Activated CD8-positive, alpha-beta memory T cell treated with anti-CD3 and anti-CD28 coated beads, Interleukin-2, amount 10 ng/mL, durations not matched to agents 7 days and 5 days (primary cell): ENCODE measurements around the gene CBX2. TPM values are rescaled to one million over a fixed set of nuclear protein-coding genes. Genes with fewer than 3 reads are reported as not detected.

Experiments
- ATAC-seq: fragments of 150-1000 bp; cut with Tn5 transposase; one replicate; pipeline ENCODE4 v1.10.0; 2021; ENCODE audit warnings: moderate library complexity
- CTCF ChIA-PET: fragments of 350-600 bp; sonication (Branson Sonifier 250); formaldehyde crosslinking; loops from one replicate; lab custom pipeline; 2021; ENCODE audit warnings: antibody characterized with exemption; lab: Charles Lee
- DNase-seq: peaks from one replicate; pipeline ENCODE4 v3.0.0-alpha.2; 2020
- H3K27ac Mint-ChIP-seq: one replicate; pipeline ENCODE4 v1.8.0; 2021; ENCODE audit warnings: mild to moderate bottlenecking, mixed read lengths
- H3K27me3 Mint-ChIP-seq: one replicate; pipeline ENCODE4 v1.8.0; 2021; ENCODE audit warnings: mixed read lengths
- H3K36me3 Mint-ChIP-seq: one replicate; pipeline ENCODE4 v1.8.0; 2021; ENCODE audit warnings: mild to moderate bottlenecking, mixed read lengths
- H3K4me1 Mint-ChIP-seq: one replicate; pipeline ENCODE4 v1.8.0; 2021; ENCODE audit warnings: mixed read lengths
- H3K4me3 Mint-ChIP-seq: one replicate; pipeline ENCODE4 v1.8.0; 2021; ENCODE audit warnings: mild to moderate bottlenecking, moderate library complexity, mixed read lengths
- H3K9me3 Mint-ChIP-seq: one replicate; pipeline ENCODE4 v1.8.0; 2022; ENCODE audit warnings: low read depth, mixed read lengths
- total RNA-seq, 2 experiments: library from RNA; stranded (reverse); gene quantifications; one replicate each; pipeline ENCODE4 v1.2.3, GENCODE V29; 2021

CBX2 gene
- total RNA-seq, 2 experiments from 2014 or later = 5.3 to 6.8 TPM

DNA sequence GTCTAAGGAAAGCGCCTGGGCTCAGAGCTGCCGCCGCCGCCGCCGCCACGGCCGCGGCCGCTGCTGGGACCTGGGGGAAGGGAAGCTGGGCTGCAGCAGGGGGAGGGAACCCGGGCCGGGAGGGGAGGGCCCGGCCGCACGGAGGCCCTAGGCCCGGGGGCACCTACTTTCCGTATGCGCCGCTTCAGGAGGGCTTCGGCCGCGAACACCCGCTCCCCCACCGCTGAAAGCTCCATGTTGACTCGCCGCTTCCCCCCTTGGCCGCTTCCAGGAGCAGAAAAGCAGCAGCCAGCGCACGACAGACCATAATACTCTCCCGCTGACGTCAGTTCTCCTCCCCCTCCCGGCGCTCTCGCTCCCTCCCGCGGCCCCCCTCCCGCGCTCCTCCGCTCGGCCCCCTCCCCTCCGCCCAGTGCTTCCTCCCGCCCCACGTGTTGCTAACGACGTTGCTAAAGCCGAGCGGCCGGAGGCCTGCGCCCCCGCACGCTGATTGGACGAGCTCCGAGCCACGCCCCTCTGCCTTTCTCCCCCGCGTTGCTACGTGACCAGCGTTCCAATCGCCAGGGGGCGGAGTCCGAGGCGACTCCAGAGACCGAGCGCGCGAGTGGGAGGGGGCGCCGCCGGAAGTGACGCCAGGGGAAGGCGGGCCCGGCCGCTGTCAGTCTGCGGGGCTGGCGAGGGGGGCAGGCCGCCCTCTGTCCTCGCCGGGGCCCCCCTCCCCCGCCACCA is 19.0 kb downstream of the CBX2 start, which contains the start of gene CBX8:
Gene CBX8, minus strand, starts transcription at position 315 of the 729 bp plus-strand sequence. Its CDS starts 79 bp downstream, at position 236.
- H3K27me3 Mint-ChIP-seq = peaks cover 44% of the 10 kb centered on the region
- H3K27ac Mint-ChIP-seq = peak within 1 kb of the TSS; percentile 83
- H3K36me3 Mint-ChIP-seq = peaks cover 10% of the 10 kb centered on the region
- H3K4me1 Mint-ChIP-seq = peaks cover 27% of the 10 kb centered on the region
- DNase-seq (peak; percentile 100), ATAC-seq (peak; percentile 93)
- no peaks in the 10 kb centered on the region for H3K9me3 Mint-ChIP-seq
- CTCF ChIA-PET = interaction anchor here (0.7 to 3.9 kb wide), 18 partner anchors 11 to 931 kb away, joined by 3 to 37 read pairs (median 4); partner anchors contain the start of genes CBX2 and CBX4
- H3K4me3 Mint-ChIP-seq = peak within 1 kb of the TSS; percentile 85

DNA sequence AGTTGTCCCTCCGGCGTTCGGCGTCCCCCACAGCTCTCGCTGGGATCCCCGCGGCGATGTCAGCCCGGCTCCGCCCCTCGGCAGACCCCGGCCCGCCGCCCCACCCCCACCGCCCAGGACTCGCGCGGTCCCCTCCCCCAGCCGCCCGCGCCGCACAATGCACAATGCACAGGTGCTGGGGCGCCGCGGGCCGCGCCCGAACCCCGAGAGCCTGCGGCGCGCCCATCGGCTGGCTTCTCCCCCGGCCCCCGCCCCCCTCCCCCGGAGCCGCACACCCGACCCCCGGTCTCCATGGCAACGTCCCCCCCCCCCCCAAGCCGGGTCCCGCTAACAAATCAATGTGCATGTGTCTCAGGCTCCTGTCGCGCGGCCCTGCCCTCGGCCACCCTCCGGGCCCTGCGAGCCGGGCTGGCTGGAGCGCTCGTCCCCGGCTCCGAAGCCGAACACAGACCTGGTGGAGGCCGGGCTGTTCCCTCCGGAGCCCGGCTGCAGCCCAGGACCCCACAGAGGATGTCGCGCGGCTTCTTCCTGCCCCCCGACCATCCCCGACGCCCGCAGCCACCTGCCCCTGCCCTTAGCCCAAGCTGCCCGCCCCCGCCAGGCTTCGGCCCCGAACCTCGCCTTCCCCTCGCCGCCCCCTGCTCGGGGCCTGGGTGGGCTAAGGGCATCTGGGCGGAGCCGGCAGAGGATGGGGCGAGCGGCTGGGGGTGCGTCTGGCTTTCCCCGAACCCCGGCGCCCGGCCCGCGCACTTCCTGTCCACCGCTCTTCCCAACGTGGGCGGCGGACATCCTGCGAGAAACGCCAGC is 19.7 kb downstream of the CBX2 start:
- CTCF ChIA-PET = interaction anchor here (1.0 to 8.4 kb wide), 19 partner anchors 10 to 932 kb away, joined by 3 to 51 read pairs (median 6); partner anchors contain the start of genes CBX2 and CBX4
- Mint-ChIP-seq H3K4me1 (peaks cover 27% of the 10 kb centered on the region), H3K4me3 (no peak overlapping the region), H3K36me3 (peaks cover 10% of the 10 kb centered on the region), H3K27me3 (peaks cover 43% of the 10 kb centered on the region), H3K9me3 (no peaks in the 10 kb centered on the region), H3K27ac (no peak overlapping the region)
- peak; percentile 14 for ATAC-seq
- DNase-seq = no peak

DNA sequence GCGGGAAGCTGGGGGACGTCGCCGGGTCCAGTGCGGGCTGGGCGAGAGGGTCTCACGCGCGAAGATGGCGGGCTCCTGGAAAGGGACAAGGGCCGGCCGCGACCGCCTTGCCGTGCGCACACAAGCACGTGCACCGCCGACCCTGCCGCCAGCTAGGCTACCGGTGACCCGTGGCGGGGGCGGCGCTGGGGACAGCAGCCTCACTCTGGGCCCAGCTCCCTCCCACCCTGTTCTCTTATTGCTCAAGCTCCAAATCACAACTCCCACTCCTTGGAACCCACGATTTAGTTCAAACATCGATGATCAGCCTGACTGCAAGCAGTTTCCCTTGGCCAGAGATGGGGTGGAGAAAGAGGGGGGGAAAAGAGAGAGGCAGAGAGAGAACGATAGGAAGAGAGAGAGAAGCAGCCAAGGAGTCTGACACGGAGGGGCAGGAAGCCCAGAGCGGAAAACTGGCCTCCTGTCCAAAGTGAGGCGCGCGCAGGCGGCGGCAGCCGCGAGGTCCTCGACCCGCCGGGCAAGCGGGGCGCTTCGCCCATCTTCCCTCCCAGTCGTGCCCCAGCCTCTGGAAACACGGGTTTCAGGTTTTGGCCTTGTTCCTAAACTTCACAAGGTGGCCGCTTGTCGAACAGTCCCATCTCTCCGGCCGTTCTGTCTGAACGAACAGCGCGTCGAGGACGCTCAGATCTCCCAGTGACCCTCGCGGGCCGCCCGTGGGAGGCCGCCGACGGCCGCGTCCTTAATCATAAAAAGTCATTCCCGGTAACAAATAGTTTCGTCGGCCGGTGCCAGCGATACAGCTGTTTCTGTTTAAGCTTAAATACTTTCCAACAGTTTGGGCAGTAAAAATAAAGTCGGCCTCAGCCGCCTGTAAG is 20.6 kb downstream of the CBX2 start:
- peaks cover 28% of the 10 kb centered on the region for H3K4me1 Mint-ChIP-seq
- H3K9me3 Mint-ChIP-seq = no peaks in the 10 kb centered on the region
- DNase-seq = no peak
- CTCF ChIA-PET = interaction anchor here (2.0 to 8.4 kb wide), 4 partner anchors 14 to 48 kb away, joined by 6 to 51 read pairs (median 22); partner anchors contain the start of gene CBX4
- no peak for ATAC-seq
- peaks cover 10% of the 10 kb centered on the region for H3K36me3 Mint-ChIP-seq
- H3K27me3 Mint-ChIP-seq = peaks cover 47% of the 10 kb centered on the region
- peak overlapping the region; percentile 41 for H3K27ac Mint-ChIP-seq
- peak overlapping the region; percentile 10 for H3K4me3 Mint-ChIP-seq

DNA sequence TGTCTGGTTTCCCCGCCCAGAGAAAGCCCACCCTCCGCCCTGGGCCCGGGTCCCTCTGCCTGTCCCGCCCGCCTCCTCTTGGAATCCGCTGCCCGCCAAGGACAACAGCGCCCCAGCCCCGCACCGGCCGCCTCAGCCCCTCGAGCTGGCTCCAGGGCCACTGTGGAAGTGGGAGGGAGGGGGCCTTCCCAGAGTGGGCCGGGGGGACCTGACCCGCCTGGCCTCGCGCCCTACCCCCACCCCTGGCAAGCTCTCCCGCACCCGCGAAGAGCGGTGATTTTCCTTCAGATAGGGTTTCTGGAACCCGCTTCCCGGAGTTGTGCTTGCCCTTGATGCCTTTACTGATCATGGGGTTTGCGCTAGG is 21.2 kb downstream of the CBX2 start:
- ATAC-seq (no peak), DNase-seq (no peak)
- Mint-ChIP-seq H3K36me3 (peaks cover 10% of the 10 kb centered on the region), H3K4me1 (peaks cover 31% of the 10 kb centered on the region), H3K4me3 (no peak overlapping the region), H3K9me3 (no peaks in the 10 kb centered on the region), H3K27ac (no peak overlapping the region), H3K27me3 (peaks cover 47% of the 10 kb centered on the region)
- CTCF ChIA-PET = interaction anchor here (1.2 to 8.4 kb wide), 4 partner anchors 14 to 55 kb away, joined by 3 to 51 read pairs (median 22); partner anchors contain the start of gene CBX4

DNA sequence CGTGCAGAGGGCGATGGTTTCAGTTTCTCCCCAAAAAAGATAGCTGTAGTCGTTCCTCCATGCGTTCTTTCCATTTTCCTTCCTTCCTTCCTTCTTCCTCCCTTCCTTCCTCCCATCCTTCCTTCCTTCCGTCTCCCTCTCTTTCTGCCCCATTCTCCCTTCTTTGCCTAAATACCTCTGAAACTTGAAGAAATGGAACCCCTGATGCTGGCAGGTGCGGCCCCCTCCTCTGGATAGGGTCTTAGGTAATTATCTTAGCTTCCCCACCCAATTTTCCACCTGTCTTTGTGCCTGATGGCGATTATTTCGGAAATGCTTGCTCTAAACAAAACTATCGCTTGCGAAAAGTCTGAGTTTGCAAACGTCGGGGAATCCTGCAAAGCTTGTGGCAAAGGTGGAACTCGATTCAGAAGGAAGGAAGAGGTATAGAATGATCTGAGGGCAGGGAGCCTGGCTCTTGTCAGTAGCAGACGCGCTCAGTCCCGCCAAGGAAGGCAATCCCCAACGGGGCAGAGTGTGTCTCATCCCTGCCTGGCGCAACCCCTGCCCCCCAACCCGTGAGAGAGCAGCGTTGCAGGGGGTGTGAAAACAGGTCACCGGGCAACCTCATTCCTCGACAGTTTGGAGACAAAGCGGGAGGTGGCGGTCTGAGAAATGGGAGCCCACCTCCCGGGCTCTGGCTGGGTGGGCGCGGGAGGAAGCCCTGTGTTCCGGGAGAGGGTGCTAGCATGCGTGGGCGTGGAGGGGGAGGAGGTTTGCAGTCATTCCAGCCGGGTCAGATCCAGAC is 21.8 kb downstream of the CBX2 start:
- Mint-ChIP-seq H3K4me1 (peaks cover 36% of the 10 kb centered on the region), H3K4me3 (peak overlapping the region; percentile 25), H3K27me3 (peaks cover 52% of the 10 kb centered on the region), H3K9me3 (no peaks in the 10 kb centered on the region), H3K36me3 (peaks cover 13% of the 10 kb centered on the region), H3K27ac (peak overlapping the region; percentile 62)
- CTCF ChIA-PET = interaction anchor here (1.2 to 8.4 kb wide), 5 partner anchors 13 to 56 kb away, joined by 3 to 51 read pairs (median 6); partner anchors contain the start of gene CBX4
- ATAC-seq = no peak
- DNase-seq = no peak

DNA sequence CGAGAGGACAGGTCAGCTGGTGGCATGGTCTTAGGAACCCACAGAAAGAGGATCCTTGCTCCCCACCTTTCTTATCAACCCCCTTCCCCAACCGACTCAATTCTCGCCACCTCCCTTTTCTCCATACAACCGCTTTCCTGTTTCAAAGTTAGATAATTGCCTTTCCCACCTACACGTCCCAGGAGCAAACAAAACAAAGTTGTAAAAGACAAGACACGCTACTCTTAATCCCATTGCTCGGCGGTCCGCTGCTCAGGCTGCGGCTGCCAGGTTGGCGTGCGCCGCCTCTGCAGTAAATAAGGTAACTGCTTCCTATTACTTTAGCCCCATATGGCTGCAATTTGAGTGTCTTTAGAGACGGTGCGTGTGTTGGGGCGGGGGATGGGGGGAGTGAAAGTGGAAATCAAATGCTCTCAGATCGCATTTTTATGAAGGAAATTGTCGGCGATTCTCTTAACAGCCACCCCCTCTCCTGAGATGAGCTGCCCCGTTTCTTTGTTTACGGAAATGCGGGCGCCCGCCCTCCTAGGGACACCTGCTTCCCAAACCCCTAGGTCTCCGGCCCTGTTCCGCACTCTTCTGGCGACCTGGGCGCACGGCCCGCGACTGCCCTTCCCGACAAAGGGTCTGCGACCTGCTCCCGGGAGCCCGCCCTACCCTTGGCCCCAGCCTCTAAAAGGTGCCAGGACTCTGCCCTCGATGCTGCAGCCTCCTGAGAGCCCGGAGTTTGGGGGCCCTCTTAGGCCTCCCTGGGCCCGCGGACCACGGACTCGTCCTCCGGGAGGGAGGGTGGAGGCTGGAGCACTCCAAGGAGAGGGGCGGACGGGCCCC is 22.6 kb downstream of the CBX2 start:
- CTCF ChIA-PET = interaction anchor here (1.2 to 8.4 kb wide), 5 partner anchors 12 to 59 kb away, joined by 3 to 51 read pairs (median 4); partner anchors contain the start of gene CBX4
- Mint-ChIP-seq H3K4me3 (peak overlapping the region; percentile 25), H3K27ac (peak overlapping the region; percentile 62), H3K4me1 (peaks cover 44% of the 10 kb centered on the region), H3K9me3 (no peaks in the 10 kb centered on the region), H3K36me3 (peaks cover 13% of the 10 kb centered on the region), H3K27me3 (peaks cover 60% of the 10 kb centered on the region)
- DNase-seq = peak; percentile 55
- no peak for ATAC-seq

DNA sequence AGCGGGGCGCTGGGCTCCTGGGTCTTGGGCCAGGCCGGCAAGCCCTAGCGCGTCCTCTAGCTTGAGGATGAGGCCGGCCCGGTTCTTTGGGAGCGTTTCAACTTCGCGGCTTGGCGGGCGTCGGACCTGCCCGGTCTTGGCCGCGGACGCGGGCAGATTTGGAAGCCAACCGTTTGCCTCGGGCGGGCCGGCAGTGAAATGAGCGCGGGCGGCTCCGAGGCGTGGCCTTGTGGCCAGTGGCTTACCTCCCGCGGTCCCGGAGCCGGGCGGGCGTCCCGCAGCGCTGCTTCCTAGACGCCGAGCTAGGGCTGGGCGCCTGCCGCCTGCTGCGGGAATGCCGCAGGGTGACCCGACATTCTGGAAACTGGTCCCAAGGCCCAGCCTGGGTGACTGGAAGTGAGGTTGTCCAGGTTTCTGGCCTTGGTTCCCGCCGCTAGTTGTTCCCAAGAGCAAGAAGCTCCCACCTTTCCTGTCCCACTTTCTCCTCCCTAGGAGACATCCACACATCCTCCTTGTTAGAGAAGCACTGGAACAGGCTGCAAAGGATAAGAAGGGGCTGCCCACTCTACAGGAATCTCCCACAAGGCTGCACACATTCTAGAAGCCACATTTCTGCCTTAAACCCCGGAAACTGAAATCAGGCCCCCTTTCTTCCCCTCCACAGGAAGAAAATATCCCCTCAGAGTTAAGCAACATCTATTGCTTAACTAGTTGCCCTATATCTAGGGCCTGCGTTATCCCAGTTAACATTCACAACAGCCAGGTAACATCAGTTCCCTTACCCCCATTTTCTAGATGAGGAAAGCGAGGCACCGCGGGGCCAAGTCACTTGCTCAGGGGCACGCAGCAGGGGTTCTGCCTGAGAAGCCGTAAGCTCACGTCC is 23.4 kb downstream of the CBX2 start:
- DNase-seq = no peak
- CTCF ChIA-PET = interaction anchor here (0.9 to 8.4 kb wide), 5 partner anchors 11 to 60 kb away, joined by 3 to 51 read pairs (median 4); partner anchors contain the start of gene CBX4
- H3K4me3 Mint-ChIP-seq = no peak overlapping the region
- peaks cover 66% of the 10 kb centered on the region for H3K27me3 Mint-ChIP-seq
- peaks cover 42% of the 10 kb centered on the region for H3K4me1 Mint-ChIP-seq
- peaks cover 9% of the 10 kb centered on the region for H3K36me3 Mint-ChIP-seq
- ATAC-seq = no peak
- no peaks in the 10 kb centered on the region for H3K9me3 Mint-ChIP-seq
- peak overlapping the region; percentile 28 for H3K27ac Mint-ChIP-seq

DNA sequence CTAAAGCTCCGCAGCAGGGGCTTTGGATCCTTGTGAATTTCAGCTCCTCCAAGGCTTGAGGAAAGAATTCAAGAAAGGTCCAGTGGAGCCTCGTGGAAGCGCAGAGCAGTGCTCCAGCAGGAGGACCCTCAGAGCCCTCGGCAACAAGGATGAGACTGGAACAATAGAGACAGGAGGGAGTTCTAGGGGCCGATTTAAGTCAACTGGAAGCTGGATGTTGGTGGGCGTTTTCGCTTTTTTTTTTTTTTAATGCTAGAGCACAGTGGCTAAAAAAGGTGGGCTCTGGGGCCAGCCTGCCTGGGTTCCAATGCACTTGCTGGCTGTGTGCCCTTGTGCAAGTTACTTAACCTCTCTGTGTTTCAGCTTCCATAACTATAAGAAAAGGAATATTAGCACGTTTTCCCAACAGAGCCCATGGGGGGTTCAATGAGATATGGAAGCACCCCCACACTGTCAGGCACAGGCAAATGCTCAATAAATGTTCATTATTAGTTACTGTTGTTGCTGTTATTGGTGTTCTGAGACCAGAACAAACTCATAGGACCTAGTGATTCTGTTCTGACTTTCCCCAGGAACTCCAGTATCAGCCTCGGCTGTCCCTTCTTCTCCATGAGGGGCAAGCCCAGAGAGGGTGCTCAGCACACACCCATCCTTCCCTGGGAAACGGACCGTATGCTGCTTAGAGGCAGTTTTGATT is 24.2 kb downstream of the CBX2 start:
- Mint-ChIP-seq H3K9me3 (no peaks in the 10 kb centered on the region), H3K4me3 (no peak overlapping the region), H3K27ac (peak overlapping the region; percentile 28), H3K27me3 (peaks cover 74% of the 10 kb centered on the region), H3K4me1 (peaks cover 41% of the 10 kb centered on the region), H3K36me3 (peaks cover 8% of the 10 kb centered on the region)
- ATAC-seq (no peak), DNase-seq (no peak)
- CTCF ChIA-PET = interaction anchor here (0.9 to 8.4 kb wide), 3 partner anchors 11 to 38 kb away, joined by 3 to 51 read pairs (median 15); partner anchors contain the start of gene CBX4

DNA sequence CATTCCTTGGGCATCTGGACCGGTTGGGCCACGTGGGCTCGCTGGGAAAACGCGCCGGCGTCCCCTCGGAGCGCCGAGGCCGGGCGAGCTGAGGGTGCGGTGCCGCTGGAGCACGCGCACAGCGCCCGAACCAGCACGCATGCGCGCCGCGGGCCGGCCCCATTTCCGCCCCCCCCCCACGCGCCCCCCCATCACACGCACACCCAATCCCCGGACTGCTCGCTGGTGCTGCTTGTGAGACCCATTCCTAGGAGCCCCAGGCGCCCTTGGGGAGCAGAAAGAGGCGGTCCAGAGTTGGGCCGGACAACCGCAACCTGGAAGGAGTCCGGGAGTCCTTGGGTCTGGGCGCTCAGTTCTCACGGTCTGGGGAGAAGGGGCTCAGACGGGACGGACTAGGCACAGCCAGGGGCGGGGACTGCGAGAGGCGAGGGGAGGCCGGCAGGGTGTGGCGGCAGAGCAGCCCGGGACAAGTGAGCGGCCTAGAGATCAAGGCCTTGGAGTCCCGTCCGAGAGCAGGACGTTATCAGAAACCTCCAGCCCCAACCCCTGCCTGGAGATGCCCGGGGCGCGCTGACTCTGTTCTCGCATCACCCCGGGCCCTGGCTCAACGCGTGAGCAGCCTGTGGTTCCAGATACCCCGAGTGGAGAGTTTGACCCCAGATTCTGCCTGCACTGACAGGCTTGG is 24.9 kb downstream of the CBX2 start:
- DNase-seq = no peak
- Mint-ChIP-seq H3K36me3 (peaks cover 8% of the 10 kb centered on the region), H3K4me3 (no peak overlapping the region), H3K9me3 (no peaks in the 10 kb centered on the region), H3K27ac (no peak overlapping the region), H3K27me3 (peaks cover 81% of the 10 kb centered on the region), H3K4me1 (peaks cover 41% of the 10 kb centered on the region)
- CTCF ChIA-PET = interaction anchor here (0.9 to 8.4 kb wide), 5 partner anchors 10 to 191 kb away, joined by 3 to 51 read pairs (median 15); partner anchors contain the start of gene CBX4
- ATAC-seq = no peak
